HG02623 (cell line): ENCODE measurements around the gene B4GALT5.

ENCODE experiments used
- ATAC-seq: cut with Tn5 transposase; IDR thresholded peaks from one replicate; pipeline ENCODE4 v1.9.1; 2021; ENCODE audit warnings: moderate library complexity; ENCODE audit not compliant: unreplicated experiment

The B4GALT5 gene

GRCh38 chr20:49590163-49591017 lies 123.3 kb downstream of the B4GALT5 start:
- no peak for ATAC-seq

- ATAC-seq = no peak
These were observed 123.9 kb downstream of the B4GALT5 start for GRCh38 chr20:49589747-49590146.

- no peak for ATAC-seq
These were observed 126.5 kb downstream of the B4GALT5 start for GRCh38 chr20:49587111-49587570.

GRCh38 chr20:49585585-49586245 lies 128.0 kb downstream of the B4GALT5 start:
- no peak for ATAC-seq

- ATAC-seq = no peak
These were observed 129.0 kb downstream of the B4GALT5 start for GRCh38 chr20:49584418-49585382.

- ATAC-seq = no peak
These were observed 129.8 kb downstream of the B4GALT5 start for GRCh38 chr20:49583669-49584417.

GRCh38 chr20:49583343-49583668 lies 130.4 kb downstream of the B4GALT5 start:
- no peak for ATAC-seq
